ENCODE measurements around the gene ARHGEF5. TPM values are rescaled to one million over a fixed set of nuclear protein-coding genes. Genes with fewer than 3 reads are reported as not detected.

The ARHGEF5 gene
- total RNA-seq, 4 donors from 2014 or later = 73.7 to 141 (median 81.4) TPM

GRCh38 chr7:144403649-144404061 lies 48.5 kb downstream of the ARHGEF5 start, which contains the start of gene NOBOX:
NOBOX (minus strand) TSS chr7:144403693.
- DNase-seq (ENCODE audit: low spot score in 2 of 2) = no peak
- intact Hi-C loops (cut with DNase I; ENCODE audit: low total_unique reads) = no loop called here
- TF ChIP-seq CTCF (IDR thresholded peaks at IDR 0.05) (no peak), POLR2A (IDR thresholded peaks at IDR 0.05) (no peak)
- 95 to 97% methylated on average over 7 to 15 of the region's 39 CpGs for WGBS, 2 donors
- no peak within 1 kb of the TSS for H3K4me3 ChIP-seq (ENCODE audit: low read depth, poor library complexity, severe bottlenecking)

DNA sequence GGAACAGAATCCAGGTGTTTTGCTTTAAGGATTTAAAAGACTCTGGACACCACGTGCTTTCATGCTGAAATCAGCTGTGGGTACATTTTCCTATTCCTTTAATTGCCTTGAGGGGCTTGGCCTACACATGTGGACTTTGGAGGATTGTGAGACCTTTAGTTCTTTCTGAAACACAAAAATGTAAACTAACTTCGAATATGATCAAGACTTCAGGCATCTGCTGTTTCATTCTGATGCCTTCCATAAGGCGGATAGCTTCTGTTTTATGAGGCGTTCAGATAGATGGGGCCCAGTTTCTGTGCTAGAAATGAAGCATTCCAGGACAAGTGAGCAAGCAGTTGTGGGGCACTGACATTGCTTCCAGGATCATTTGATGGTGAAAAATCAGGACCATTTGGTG lies 49.7 kb downstream of the ARHGEF5 start:
- intact Hi-C loops (cut with DNase I; ENCODE audit: low total_unique reads) = no loop called here
- 73 to 76% methylated on average over 4 of the region's 4 CpGs for WGBS, 2 donors
- no peak for DNase-seq (ENCODE audit: low spot score in 2 of 2)
- TF ChIP-seq POLR2A (IDR thresholded peaks at IDR 0.05) (no peak), CTCF (IDR thresholded peaks at IDR 0.05) (no peak)
- H3K4me3 ChIP-seq (ENCODE audit: low read depth, poor library complexity, severe bottlenecking) = no peak overlapping the region

DNA sequence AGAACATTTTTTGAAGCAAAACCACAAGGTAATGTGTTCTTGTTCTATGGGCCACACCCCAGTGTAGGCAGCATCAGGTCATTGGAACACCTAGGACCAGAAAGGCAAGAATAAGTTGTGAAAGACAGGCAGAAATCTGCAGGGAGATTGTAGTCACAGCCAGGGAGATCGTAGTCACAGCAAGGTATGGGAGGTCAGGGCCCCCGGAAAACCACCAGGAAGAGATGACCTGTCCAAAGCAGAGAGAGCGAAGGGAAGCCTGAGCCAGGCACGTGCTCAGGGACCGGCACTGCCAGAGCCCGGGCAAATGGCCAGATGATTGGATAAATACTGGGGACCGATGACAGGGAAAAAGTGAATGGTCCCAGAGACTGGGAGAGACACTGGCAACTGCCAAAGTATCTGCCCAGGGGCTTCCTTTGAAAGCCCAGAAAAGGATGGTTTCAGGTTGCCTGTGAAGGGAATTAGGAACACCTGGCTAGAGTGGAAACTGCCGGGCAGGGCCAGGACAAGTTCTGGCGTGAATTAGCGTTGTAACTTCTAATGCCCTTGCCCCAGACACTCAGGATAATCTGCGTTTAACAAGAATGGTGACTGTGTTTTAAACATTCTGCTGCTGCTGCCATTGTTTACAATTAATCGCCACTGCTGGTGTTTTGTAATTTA lies 52.2 kb downstream of the ARHGEF5 start:
- no peak overlapping the region for H3K4me3 ChIP-seq (ENCODE audit: low read depth, poor library complexity, severe bottlenecking)
- intact Hi-C loops (cut with DNase I; ENCODE audit: low total_unique reads) = no loop called here
- no peak for TF ChIP-seq CTCF (IDR thresholded peaks at IDR 0.05)
- no peak for TF ChIP-seq POLR2A (IDR thresholded peaks at IDR 0.05)
- 26 to 29% methylated on average over 12 of the region's 12 CpGs for WGBS, 2 donors
- DNase-seq (ENCODE audit: low spot score in 2 of 2) = no peak

DNA sequence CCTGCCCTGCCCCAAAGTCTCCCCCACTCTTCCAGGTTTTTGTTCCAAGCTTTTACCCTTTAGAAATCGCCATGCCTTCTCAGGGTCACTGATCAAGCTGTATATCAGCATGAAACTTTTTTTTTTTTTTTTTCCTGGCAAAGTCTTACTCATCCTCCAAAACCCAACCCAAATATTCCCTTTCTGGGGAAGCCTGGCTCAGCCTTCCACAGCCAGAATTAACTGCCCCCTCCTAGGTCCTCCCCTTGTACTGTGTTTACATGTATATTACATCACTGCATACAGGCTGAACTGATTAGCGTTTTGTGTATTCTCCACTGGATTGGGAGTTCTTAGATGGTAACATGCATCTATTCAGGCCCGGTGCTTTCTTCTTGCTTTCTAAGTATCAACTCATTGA lies 52.9 kb downstream of the ARHGEF5 start:
- TF ChIP-seq POLR2A (IDR thresholded peaks at IDR 0.05) (no peak), CTCF (IDR thresholded peaks at IDR 0.05) (no peak)
- no peak overlapping the region for H3K4me3 ChIP-seq (ENCODE audit: low read depth, poor library complexity, severe bottlenecking)
- no peak for DNase-seq (ENCODE audit: low spot score in 2 of 2)
- 26 to 52% methylated on average over 3 of the region's 3 CpGs for WGBS, 2 donors
- intact Hi-C loops (cut with DNase I; ENCODE audit: low total_unique reads) = no loop called here

- 15 to 25% methylated on average over 4 of the region's 4 CpGs for WGBS, 2 donors
- H3K4me3 ChIP-seq (ENCODE audit: low read depth, poor library complexity, severe bottlenecking) = no peak overlapping the region
- DNase-seq (ENCODE audit: low spot score in 2 of 2) = no peak
- no peak for TF ChIP-seq POLR2A (IDR thresholded peaks at IDR 0.05)
- no peak for TF ChIP-seq CTCF (IDR thresholded peaks at IDR 0.05)
- intact Hi-C loops (cut with DNase I; ENCODE audit: low total_unique reads) = no loop called here
Measured at GRCh38 chr7:144410441-144410840, 55.2 kb downstream of the ARHGEF5 start.

GRCh38 chr7:144414815-144415214 lies 59.6 kb downstream of the ARHGEF5 start:
- 56 to 76% methylated on average over 3 of the region's 3 CpGs for WGBS, 2 donors
- no peak for TF ChIP-seq POLR2A (IDR thresholded peaks at IDR 0.05)
- TF ChIP-seq CTCF (IDR thresholded peaks at IDR 0.05) = no peak
- no peak overlapping the region for H3K4me3 ChIP-seq (ENCODE audit: low read depth, poor library complexity, severe bottlenecking)
- intact Hi-C loops (cut with DNase I; ENCODE audit: low total_unique reads) = no loop called here
- DNase-seq (ENCODE audit: low spot score in 2 of 2) = no peak
